T47D (cell line): ENCODE data around the gene DHX30.
"Not testable (repeated sequence)": the region's sequence is repeated elsewhere in the genome, so short reads cannot be mapped to it uniquely, and the experiment has no call there.

Experiments used
- DNase-seq, 2 experiments: peaks; one replicate each; pipeline versions ENCODE4 v3.0.0 to v3.0.0-alpha.2; 2011 to 2012; ENCODE audit warnings: low read depth in 1 of 2, low spot score in 1 of 2
- JUND ChIP-seq: IDR thresholded peaks from 2 replicates; pipeline ENCODE4 v1.6.1; 2012; ENCODE audit warnings: low read depth
- in situ Hi-C: cut with HindIII; loops from 2 replicates; pipeline ENCODE4 v1.10.0; 2016; ENCODE audit warnings: low sequenced_read_pairs, low pct_unique_long_range_greater_than_20kb

The DHX30 gene, protein sequence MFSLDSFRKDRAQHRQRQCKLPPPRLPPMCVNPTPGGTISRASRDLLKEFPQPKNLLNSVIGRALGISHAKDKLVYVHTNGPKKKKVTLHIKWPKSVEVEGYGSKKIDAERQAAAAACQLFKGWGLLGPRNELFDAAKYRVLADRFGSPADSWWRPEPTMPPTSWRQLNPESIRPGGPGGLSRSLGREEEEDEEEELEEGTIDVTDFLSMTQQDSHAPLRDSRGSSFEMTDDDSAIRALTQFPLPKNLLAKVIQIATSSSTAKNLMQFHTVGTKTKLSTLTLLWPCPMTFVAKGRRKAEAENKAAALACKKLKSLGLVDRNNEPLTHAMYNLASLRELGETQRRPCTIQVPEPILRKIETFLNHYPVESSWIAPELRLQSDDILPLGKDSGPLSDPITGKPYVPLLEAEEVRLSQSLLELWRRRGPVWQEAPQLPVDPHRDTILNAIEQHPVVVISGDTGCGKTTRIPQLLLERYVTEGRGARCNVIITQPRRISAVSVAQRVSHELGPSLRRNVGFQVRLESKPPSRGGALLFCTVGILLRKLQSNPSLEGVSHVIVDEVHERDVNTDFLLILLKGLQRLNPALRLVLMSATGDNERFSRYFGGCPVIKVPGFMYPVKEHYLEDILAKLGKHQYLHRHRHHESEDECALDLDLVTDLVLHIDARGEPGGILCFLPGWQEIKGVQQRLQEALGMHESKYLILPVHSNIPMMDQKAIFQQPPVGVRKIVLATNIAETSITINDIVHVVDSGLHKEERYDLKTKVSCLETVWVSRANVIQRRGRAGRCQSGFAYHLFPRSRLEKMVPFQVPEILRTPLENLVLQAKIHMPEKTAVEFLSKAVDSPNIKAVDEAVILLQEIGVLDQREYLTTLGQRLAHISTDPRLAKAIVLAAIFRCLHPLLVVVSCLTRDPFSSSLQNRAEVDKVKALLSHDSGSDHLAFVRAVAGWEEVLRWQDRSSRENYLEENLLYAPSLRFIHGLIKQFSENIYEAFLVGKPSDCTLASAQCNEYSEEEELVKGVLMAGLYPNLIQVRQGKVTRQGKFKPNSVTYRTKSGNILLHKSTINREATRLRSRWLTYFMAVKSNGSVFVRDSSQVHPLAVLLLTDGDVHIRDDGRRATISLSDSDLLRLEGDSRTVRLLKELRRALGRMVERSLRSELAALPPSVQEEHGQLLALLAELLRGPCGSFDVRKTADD

GRCh38 chr3:47802734-47803479, at the start of gene DHX30:
Gene DHX30, plus strand, starts transcription at chr3:47803138. Its CDS starts 7,546 bp downstream, at chr3:47810684.
- in situ Hi-C loops, result no loop called here
- peak; percentile 67 to 79 for DNase-seq
- no peak for TF ChIP-seq JUND

- in situ Hi-C loops, result no loop called here
- TF ChIP-seq JUND, result no peak
- no peak for DNase-seq
Measured at GRCh38 chr3:47758261-47759025, 44.5 kb upstream of the DHX30 start.

- in situ Hi-C loops, DNase-seq: not testable (repeated sequence)
Measured at GRCh38 chr3:47760207-47760606, 42.7 kb upstream of the DHX30 start.

DNA sequence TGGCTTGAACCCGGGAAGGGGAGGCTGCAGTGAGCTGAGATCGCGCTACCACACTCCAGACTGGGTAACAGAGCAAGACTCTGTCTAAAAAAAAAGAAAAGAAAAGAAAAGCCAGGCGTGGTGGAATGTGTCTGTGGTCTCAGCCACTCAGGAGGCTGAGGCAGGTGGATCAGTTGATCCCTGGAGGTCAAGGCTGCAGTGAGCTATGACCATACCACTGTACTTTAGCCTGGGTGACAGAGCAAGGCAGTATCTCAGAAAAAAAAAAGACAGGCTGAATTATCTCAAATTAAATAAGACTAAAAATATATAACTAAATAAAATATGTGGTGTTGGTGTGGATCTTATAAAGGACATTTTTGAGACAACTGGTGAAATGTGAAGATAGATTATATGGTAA, 41.9 kb upstream of the DHX30 start:
- in situ Hi-C loops, result no loop called here
- DNase-seq, result no peak
- no peak for TF ChIP-seq JUND

GRCh38 chr3:47762233-47762632, 40.7 kb upstream of the DHX30 start:
- TF ChIP-seq JUND, result no peak
- no peak for DNase-seq
- in situ Hi-C loops, result no loop called here

DNA sequence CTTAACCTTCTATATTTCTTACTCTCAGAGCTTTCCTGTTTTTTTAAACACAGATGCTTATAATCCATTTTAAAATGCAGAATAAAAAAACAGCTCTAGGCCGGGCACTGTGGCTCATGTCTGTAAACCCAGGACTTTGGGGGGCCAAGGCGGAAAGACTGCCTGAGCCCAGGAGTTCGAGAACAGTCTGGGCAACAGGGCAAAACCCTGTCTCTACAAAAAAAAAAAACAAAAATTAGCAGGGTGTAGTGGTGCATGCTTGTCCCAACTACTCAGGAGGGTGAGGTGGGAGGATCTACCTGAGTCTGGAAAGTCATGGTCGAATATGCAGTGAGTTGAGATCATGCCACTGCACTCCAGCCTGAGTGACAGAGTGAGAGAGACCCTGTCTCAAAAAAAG, 36.8 kb upstream of the DHX30 start:
- in situ Hi-C loops, result no loop called here

DNA sequence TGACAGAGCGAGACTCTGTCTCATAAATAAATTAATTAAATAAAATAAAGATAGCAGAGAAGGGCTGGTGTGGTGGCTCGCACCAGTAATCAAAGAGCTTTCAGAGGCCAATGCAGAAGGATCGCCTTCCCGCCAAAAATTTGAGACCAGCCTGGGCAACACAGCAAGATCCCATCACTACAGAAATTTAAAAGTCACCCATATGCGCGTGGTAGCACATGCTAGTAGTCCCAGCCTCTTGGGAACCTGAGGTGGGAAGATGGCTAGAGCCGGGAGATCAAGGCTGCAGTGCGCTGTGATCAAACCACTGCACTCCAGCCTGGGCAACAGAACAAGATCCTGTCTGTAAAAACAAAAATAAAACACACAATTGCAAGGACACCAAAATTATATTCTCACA, 30.9 kb upstream of the DHX30 start:
- DNase-seq, result no peak
- no peak for TF ChIP-seq JUND
- in situ Hi-C loops, result no loop called here

More for the DNA sequence above, 36.8 kb upstream of the DHX30 start:
- no peak for TF ChIP-seq JUND
- DNase-seq, result no peak

DNA sequence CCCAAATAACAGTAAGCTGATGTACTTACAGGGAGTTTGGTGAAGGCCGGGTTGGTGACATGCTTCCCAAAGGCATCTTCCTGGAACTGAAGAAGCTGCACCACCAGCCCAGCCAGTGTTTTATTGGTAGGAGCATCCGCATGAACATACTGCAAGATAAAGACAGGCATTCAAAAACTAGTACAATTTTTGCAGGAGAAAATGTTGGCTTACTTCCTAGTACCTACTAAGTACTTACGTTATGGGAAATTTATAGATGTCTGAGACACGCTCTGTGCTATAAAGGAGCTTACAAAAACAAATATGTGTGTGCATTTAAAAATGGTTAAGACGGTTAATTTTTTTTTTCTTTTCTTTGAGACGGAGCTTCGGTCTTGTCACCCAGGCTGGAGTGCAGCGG, 30.1 kb upstream of the DHX30 start:
- DNase-seq, result no peak
- in situ Hi-C loops, result no loop called here

GRCh38 chr3:47778746-47779145, 24.2 kb upstream of the DHX30 start:
- no peak for TF ChIP-seq JUND
- in situ Hi-C loops, result no loop called here
- no peak for DNase-seq

More for the DNA sequence above, 30.1 kb upstream of the DHX30 start:
- no peak for TF ChIP-seq JUND

GRCh38 chr3:47780741-47781684, 21.9 kb upstream of the DHX30 start:
- peak in 1 of 2 experiments; percentile 50 for DNase-seq
- TF ChIP-seq JUND, result no peak
- in situ Hi-C loops, result no loop called here
